ENCODE results near the gene LAMTOR4.

DNA sequence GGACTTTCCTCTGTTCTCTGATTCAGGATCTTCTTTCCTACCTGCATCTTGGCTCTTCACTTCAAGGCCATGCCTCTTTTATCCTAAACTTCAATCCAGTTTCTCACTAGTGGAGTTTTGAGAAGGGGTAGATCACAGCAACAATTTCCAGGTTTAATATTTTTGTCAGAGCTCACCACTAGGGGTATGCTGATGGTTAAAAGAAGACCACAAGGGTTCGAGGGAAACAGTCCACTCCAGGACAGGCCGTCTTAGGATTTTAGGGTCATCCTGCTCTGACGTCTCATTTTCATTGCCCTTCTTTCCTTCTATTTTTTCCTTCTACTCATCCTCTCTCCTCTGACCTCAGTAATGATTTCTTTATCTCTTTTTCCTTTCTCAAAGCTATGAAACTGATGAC is 40.3 kb downstream of the LAMTOR4 start:
- TF ChIP-seq, protein P1, sequence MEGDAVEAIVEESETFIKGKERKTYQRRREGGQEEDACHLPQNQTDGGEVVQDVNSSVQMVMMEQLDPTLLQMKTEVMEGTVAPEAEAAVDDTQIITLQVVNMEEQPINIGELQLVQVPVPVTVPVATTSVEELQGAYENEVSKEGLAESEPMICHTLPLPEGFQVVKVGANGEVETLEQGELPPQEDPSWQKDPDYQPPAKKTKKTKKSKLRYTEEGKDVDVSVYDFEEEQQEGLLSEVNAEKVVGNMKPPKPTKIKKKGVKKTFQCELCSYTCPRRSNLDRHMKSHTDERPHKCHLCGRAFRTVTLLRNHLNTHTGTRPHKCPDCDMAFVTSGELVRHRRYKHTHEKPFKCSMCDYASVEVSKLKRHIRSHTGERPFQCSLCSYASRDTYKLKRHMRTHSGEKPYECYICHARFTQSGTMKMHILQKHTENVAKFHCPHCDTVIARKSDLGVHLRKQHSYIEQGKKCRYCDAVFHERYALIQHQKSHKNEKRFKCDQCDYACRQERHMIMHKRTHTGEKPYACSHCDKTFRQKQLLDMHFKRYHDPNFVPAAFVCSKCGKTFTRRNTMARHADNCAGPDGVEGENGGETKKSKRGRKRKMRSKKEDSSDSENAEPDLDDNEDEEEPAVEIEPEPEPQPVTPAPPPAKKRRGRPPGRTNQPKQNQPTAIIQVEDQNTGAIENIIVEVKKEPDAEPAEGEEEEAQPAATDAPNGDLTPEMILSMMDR (IDR thresholded peaks at IDR 0.05): no peak
- no peak for TF ChIP-seq EZH2 (IDR thresholded peaks at IDR 0.05; ENCODE audit: borderline replicate concordance, insufficient read depth, low read depth, low read length, poor library complexity, severe bottlenecking)
